Measurements from ENCODE around the gene OR51M1. TPM values are rescaled to one million over a fixed set of nuclear protein-coding genes. Genes with fewer than 3 reads are reported as not detected.

The OR51M1 gene
- total and polyA plus RNA-seq, 2 donors (not counting 1 experiment from before 2014, with no cell fraction given) = not detected

DNA sequence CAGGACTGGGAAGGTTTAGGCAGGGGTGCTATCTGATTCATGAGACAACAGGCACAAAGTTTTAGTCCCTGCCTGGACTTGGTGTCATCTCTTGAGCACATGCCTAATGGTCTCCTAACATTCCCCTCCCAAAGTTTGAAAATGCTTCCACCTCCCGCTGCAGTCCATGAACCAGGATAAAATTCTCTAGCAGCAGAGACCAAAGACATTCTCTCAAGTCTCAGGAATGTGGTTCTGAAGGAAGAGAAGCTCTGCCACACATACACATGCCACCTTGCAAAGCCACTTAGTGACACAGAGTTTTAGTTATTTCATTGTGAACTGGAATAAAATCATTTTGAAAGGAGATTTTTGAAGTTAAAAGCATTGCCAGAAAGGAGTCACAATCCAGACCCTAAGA lies 16.8 kb upstream of the OR51M1 start:
- DNase-seq (ENCODE audit: low read depth in 2 of 2) = peak in 1 of 2 donors; percentile 61
- H3K4me3 ChIP-seq (replicated peaks in 1 of 4; ENCODE audit: control extremely low read depth in 1 of 4, insufficient read depth in 1 of 4, low read depth in 3 of 4, low read length in 4 of 4) = no peak overlapping the region
- H3K4me2 ChIP-seq (ENCODE audit: extremely low read depth, insufficient read depth, low read length) = no peak overlapping the region
- H3K4me1 ChIP-seq (ENCODE audit: control insufficient read depth, extremely low read depth, insufficient read depth, low read length) = peaks cover 25% of the 10 kb centered on the region
- H3K79me2 ChIP-seq (ENCODE audit: control insufficient read depth, insufficient read depth, low read length) = no peaks in the 10 kb centered on the region
- H3K36me3 ChIP-seq (ENCODE audit: control insufficient read depth, insufficient read depth, low read length) = no peaks in the 10 kb centered on the region
- no peaks in the 10 kb centered on the region for H4K20me1 ChIP-seq (ENCODE audit: control insufficient read depth, extremely low read depth, insufficient read depth, low read length)
- H3K27me3 ChIP-seq (ENCODE audit: control insufficient read depth, insufficient read depth, low read length) = no peaks in the 10 kb centered on the region
- H3K27ac ChIP-seq (ENCODE audit: insufficient read depth, low read length) = peak overlapping the region; percentile 36
- H3K9me3 ChIP-seq (ENCODE audit: control insufficient read depth, insufficient read depth, low read depth, low read length) = no peaks in the 10 kb centered on the region
- no peak for TF ChIP-seq EZH2 (IDR thresholded peaks at IDR 0.05; ENCODE audit: low read length, missing control alignments)
- TF ChIP-seq, protein P1, sequence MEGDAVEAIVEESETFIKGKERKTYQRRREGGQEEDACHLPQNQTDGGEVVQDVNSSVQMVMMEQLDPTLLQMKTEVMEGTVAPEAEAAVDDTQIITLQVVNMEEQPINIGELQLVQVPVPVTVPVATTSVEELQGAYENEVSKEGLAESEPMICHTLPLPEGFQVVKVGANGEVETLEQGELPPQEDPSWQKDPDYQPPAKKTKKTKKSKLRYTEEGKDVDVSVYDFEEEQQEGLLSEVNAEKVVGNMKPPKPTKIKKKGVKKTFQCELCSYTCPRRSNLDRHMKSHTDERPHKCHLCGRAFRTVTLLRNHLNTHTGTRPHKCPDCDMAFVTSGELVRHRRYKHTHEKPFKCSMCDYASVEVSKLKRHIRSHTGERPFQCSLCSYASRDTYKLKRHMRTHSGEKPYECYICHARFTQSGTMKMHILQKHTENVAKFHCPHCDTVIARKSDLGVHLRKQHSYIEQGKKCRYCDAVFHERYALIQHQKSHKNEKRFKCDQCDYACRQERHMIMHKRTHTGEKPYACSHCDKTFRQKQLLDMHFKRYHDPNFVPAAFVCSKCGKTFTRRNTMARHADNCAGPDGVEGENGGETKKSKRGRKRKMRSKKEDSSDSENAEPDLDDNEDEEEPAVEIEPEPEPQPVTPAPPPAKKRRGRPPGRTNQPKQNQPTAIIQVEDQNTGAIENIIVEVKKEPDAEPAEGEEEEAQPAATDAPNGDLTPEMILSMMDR (conservative IDR thresholded peaks at IDR 0.05 in 1 of 2, IDR thresholded peaks at IDR 0.05 in 1 of 2; ENCODE audit: low read depth in 1 of 2, low read length in 2 of 2) = no peak
- no peak overlapping the region for H2AFZ ChIP-seq (ENCODE audit: low read length)
- no peak overlapping the region for H3K9ac ChIP-seq (ENCODE audit: insufficient read depth, low read length)

DNA sequence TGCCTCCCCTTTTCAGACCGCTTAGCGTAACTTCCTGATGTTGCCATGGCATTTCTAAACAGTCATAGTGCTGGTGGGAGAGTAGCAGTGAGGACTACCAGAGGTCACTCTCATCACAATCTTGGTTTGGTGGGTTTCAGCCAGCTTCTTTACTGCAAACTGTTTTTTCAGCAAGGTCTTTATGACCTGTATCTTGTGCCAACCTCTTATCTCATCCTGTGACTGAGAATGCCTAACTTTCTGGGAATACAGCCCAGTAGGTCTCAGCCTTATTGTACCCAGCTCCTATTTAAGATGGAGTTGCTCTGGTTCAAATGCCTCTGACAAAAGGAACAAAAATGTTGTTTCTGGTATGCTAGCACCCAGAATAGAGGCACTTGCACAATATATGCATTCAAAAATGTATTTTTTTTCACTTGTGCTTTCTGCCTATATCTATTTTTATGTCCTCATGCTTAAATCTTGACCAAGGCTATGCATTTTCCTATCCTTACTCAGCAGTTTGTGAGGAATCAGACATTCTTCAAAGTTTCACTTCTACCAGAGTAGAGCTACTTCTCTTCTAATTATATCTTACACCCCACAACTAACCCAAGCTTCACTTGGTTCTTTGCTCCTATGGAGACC lies 16.1 kb upstream of the OR51M1 start:
- no peak overlapping the region for H3K4me2 ChIP-seq (ENCODE audit: extremely low read depth, insufficient read depth, low read length)
- H2AFZ ChIP-seq (ENCODE audit: low read length) = no peak overlapping the region
- H3K27ac ChIP-seq (ENCODE audit: insufficient read depth, low read length) = peak overlapping the region; percentile 36
- H3K4me3 ChIP-seq (replicated peaks in 1 of 4; ENCODE audit: control extremely low read depth in 1 of 4, insufficient read depth in 1 of 4, low read depth in 3 of 4, low read length in 4 of 4) = no peak overlapping the region
- peak; percentile 72 to 92 for DNase-seq (ENCODE audit: low read depth in 2 of 2)
- no peaks in the 10 kb centered on the region for H3K27me3 ChIP-seq (ENCODE audit: control insufficient read depth, insufficient read depth, low read length)
- no peaks in the 10 kb centered on the region for H3K79me2 ChIP-seq (ENCODE audit: control insufficient read depth, insufficient read depth, low read length)
- H4K20me1 ChIP-seq (ENCODE audit: control insufficient read depth, extremely low read depth, insufficient read depth, low read length) = no peaks in the 10 kb centered on the region
- TF ChIP-seq, protein P1 (conservative IDR thresholded peaks at IDR 0.05 in 1 of 2, IDR thresholded peaks at IDR 0.05 in 1 of 2; ENCODE audit: low read depth in 1 of 2, low read length in 2 of 2) = no peak
- no peak for TF ChIP-seq EZH2 (IDR thresholded peaks at IDR 0.05; ENCODE audit: low read length, missing control alignments)
- H3K4me1 ChIP-seq (ENCODE audit: control insufficient read depth, extremely low read depth, insufficient read depth, low read length) = peaks cover 25% of the 10 kb centered on the region
- no peaks in the 10 kb centered on the region for H3K9me3 ChIP-seq (ENCODE audit: control insufficient read depth, insufficient read depth, low read depth, low read length)
- H3K36me3 ChIP-seq (ENCODE audit: control insufficient read depth, insufficient read depth, low read length) = no peaks in the 10 kb centered on the region
- no peak overlapping the region for H3K9ac ChIP-seq (ENCODE audit: insufficient read depth, low read length)

DNA sequence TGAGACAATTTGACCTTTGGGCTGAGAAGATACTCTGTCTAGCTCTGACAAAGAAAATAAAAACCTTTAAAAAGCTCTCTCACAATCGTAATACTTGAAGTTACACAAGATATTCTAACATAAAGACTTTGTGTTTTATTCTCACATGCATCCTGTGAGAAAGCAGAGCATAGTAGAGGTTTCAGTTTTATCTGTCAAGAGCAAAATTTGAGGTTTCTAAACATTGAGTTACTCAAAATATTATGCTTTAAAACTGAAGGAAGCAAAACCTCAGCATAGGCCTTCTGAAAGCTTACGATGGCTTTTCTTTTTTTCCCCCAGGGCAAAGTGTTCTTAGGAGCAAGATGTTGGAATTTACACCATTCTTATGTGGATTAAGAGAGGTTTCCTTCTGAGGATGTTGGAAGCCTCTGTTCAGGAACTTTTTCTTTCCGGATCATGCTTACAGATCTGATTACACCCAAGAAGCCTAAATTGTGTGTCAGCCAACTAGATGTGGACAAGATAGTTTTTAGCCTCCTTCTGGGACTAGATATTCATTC lies 15.0 kb upstream of the OR51M1 start:
- Histone ChIP-seq H2AFZ (ENCODE audit: low read length) (peak overlapping the region; percentile 28), H3K4me1 (ENCODE audit: control insufficient read depth, extremely low read depth, insufficient read depth, low read length) (peaks cover 21% of the 10 kb centered on the region)
- no peak for DNase-seq (ENCODE audit: low read depth in 2 of 2)

More for the DNA sequence above, 15.0 kb upstream of the OR51M1 start:
- Histone ChIP-seq H3K9me3 (ENCODE audit: control insufficient read depth, insufficient read depth, low read depth, low read length) (no peaks in the 10 kb centered on the region), H3K27ac (ENCODE audit: insufficient read depth, low read length) (no peak overlapping the region), H3K4me3 (replicated peaks in 1 of 4; ENCODE audit: control extremely low read depth in 1 of 4, insufficient read depth in 1 of 4, low read depth in 3 of 4, low read length in 4 of 4) (no peak overlapping the region), H3K9ac (ENCODE audit: insufficient read depth, low read length) (no peak overlapping the region), H3K36me3 (ENCODE audit: control insufficient read depth, insufficient read depth, low read length) (no peaks in the 10 kb centered on the region), H4K20me1 (ENCODE audit: control insufficient read depth, extremely low read depth, insufficient read depth, low read length) (no peaks in the 10 kb centered on the region), H3K79me2 (ENCODE audit: control insufficient read depth, insufficient read depth, low read length) (no peaks in the 10 kb centered on the region), H3K4me2 (ENCODE audit: extremely low read depth, insufficient read depth, low read length) (no peak overlapping the region), H3K27me3 (ENCODE audit: control insufficient read depth, insufficient read depth, low read length) (no peaks in the 10 kb centered on the region)
- TF ChIP-seq, protein P1 (conservative IDR thresholded peaks at IDR 0.05 in 1 of 2, IDR thresholded peaks at IDR 0.05 in 1 of 2; ENCODE audit: low read depth in 1 of 2, low read length in 2 of 2) = no peak
- TF ChIP-seq EZH2 (IDR thresholded peaks at IDR 0.05; ENCODE audit: low read length, missing control alignments) = no peak

All from fibroblast of lung (primary cell).